A549 (cell line): ENCODE measurements around the gene CREB5. TPM values are rescaled to one million over a fixed set of nuclear protein-coding genes. Genes with fewer than 3 reads are reported as not detected.

ENCODE experiments used
- ATAC-seq, 2 experiments: fragments of 200-7000 bp in 1 of 2; fragments of >200 bp in 1 of 2; cut with Nextera tagmentation in 1 of 2; cut with Tn5 transposase in 1 of 2; 3 replicates each; pipeline versions ENCODE4 v1.8.0 to v1.9.1; 2018 to 2020; ENCODE audit warnings: mild to moderate bottlenecking in 1 of 2, moderate library complexity in 1 of 2
- CTCF ChIA-PET: fragments of 300-600 bp; sonication (Branson Sonifier 250); formaldehyde crosslinking; extraction: SDS; loops from one replicate; lab custom pipeline; 2021; ENCODE audit warnings: antibody characterized with exemption, inconsistent platforms; lab: Yijun Ruan, JAX
- POLR2A ChIA-PET: fragments of 350-600 bp; formaldehyde crosslinking; extraction: SDS; loops from one replicate; lab custom pipeline; 2021; ENCODE audit warnings: antibody characterized with exemption, inconsistent platforms; lab: Yijun Ruan, JAX
- DNase-seq, 2 experiments: peaks; one replicate each; pipeline versions ENCODE4 v3.0.0 to v3.0.0-alpha.2; 2011 to 2016; ENCODE audit warnings: low read depth in 1 of 2, low spot score in 1 of 2
- FAIRE-seq: peaks from 2 replicates; lab custom pipeline; 2011; peaks lifted over from hg19 to GRCh38; lab: Jason Lieb, UNC
- H3K27ac ChIP-seq, 2 experiments: fragments of >200 bp; sonication (Bioruptor Twin); formaldehyde crosslinking; 3 replicates each; pipeline ENCODE4 v1.5.1; 2016 to 2017
- H3K4me1 ChIP-seq: fragments of >200 bp; sonication (Bioruptor Twin); formaldehyde crosslinking; 3 replicates; pipeline ENCODE4 v1.6.1; 2016
- H3K4me2 ChIP-seq: fragments of >200 bp; sonication (Bioruptor Twin); formaldehyde crosslinking; 3 replicates; pipeline ENCODE4 v1.6.1; 2016
- H3K4me3 ChIP-seq: fragments of >200 bp; sonication (Bioruptor Twin); formaldehyde crosslinking; 3 replicates; pipeline ENCODE4 v1.5.1; 2016
- H3K9me3 ChIP-seq: fragments of >200 bp; sonication (Bioruptor Twin); formaldehyde crosslinking; 3 replicates; pipeline ENCODE4 v1.6.1; 2016
- BHLHE40 ChIP-seq: IDR thresholded peaks from 2 replicates; pipeline ENCODE4 v1.6.1; 2012; ENCODE audit warnings: low read depth, low read length, inconsistent platforms
- CBX8 ChIP-seq: fragments of 200-600 bp; sonication (generic); IDR thresholded peaks from 2 replicates; pipeline ENCODE4 v1.6.1; 2016
- CEBPB ChIP-seq, 2 experiments: fragments of >200 bp in 1 of 2; sonication (Bioruptor Twin) in 1 of 2; formaldehyde crosslinking in 1 of 2; IDR thresholded peaks; 2 replicates each; pipeline ENCODE4 v1.6.1; 2012 to 2016
- CHD2 ChIP-seq: fragments of 150-350 bp; IDR thresholded peaks from 2 replicates; pipeline ENCODE4 v1.6.1; 2014; ENCODE audit warnings: low read length; ENCODE audit not compliant: partially characterized antibody
- EHF ChIP-seq: fragments of 250-450 bp; sonication (Bioruptor Pico); IDR thresholded peaks from 2 replicates; pipeline ENCODE4 v1.5.0; 2020; ENCODE audit warnings: mild to moderate bottlenecking
- EP300 ChIP-seq, 2 experiments: fragments of >200 bp; sonication (Bioruptor Twin); formaldehyde crosslinking; IDR thresholded peaks; 2 replicates in 1 of 2; 3 replicates in 1 of 2; pipeline ENCODE4 v1.6.1; 2016 to 2017
- FOSB ChIP-seq: fragments of 250-450 bp; sonication (Bioruptor Pico); IDR thresholded peaks from 2 replicates; pipeline ENCODE4 v1.5.0; 2020; ENCODE audit warnings: mild to moderate bottlenecking, moderate library complexity
- HEYL ChIP-seq: fragments of 250-450 bp; sonication (Bioruptor Pico); IDR thresholded peaks from 2 replicates; pipeline ENCODE4 v1.8.0; 2021; ENCODE audit warnings: mild to moderate bottlenecking, moderate library complexity
- HOXB13 ChIP-seq: fragments of 250-450 bp; sonication (Bioruptor Pico); IDR thresholded peaks from 2 replicates; pipeline ENCODE4 v1.5.0; 2020; ENCODE audit warnings: low read depth, mild to moderate bottlenecking, moderate library complexity
- JUN ChIP-seq, 2 experiments: fragments of >200 bp; sonication (Bioruptor Twin); formaldehyde crosslinking; IDR thresholded peaks; 2 replicates in 1 of 2; 3 replicates in 1 of 2; pipeline ENCODE4 v1.6.1; 2016 to 2017
- JUNB ChIP-seq: fragments of >200 bp; sonication (Bioruptor Twin); formaldehyde crosslinking; IDR thresholded peaks from 2 replicates; pipeline ENCODE4 v1.6.1; 2016
- KDM1A ChIP-seq: fragments of 200-600 bp; sonication (generic); IDR thresholded peaks from 2 replicates; pipeline ENCODE4 v1.6.1; 2016; ENCODE audit warnings: low read depth, mild to moderate bottlenecking
- KDM5A ChIP-seq: fragments of 200-600 bp; sonication (generic); IDR thresholded peaks from 2 replicates; pipeline ENCODE4 v1.6.1; 2016; ENCODE audit warnings: antibody characterized with exemption, mild to moderate bottlenecking
- MAFK ChIP-seq: fragments of 450-650 bp; IDR thresholded peaks from 2 replicates; pipeline ENCODE4 v1.6.1; 2014; ENCODE audit not compliant: partially characterized antibody
- NFE2L2 ChIP-seq: fragments of 150-350 bp; conservative IDR thresholded peaks from 2 replicates; pipeline ENCODE4 v1.6.1; 2014; ENCODE audit warnings: low read length
- RCOR1 ChIP-seq: fragments of 150-350 bp; IDR thresholded peaks from 2 replicates; pipeline ENCODE4 v1.6.1; 2014; ENCODE audit warnings: antibody characterized with exemption, low read length, low read depth
- RFX5 ChIP-seq: fragments of 450-650 bp; IDR thresholded peaks from 2 replicates; pipeline ENCODE4 v1.7.1; 2014; ENCODE audit warnings: antibody characterized with exemption, mild to moderate bottlenecking, moderate library complexity
- SREBF2 ChIP-seq: fragments of 450-650 bp; IDR thresholded peaks from 2 replicates; pipeline ENCODE4 v1.6.1; 2014; ENCODE audit warnings: mild to moderate bottlenecking, moderate library complexity
- TP53 ChIP-seq: fragments of 250-450 bp; sonication (Bioruptor Pico); IDR thresholded peaks from 2 replicates; pipeline ENCODE4 v1.5.0; 2021; ENCODE audit warnings: mild to moderate bottlenecking, moderate library complexity
- ZC3H11A ChIP-seq: fragments of 450-650 bp; IDR thresholded peaks from 2 replicates; pipeline ENCODE4 v1.6.1; 2014; ENCODE audit warnings: antibody characterized with exemption, mild to moderate bottlenecking
- WGBS: methylation state at CpG from one replicate; pipeline ENCODE4 v1.1.6; 2017; ENCODE audit errors: missing lambda C conversion rate; 5-methylcytosine and 5-hydroxymethylcytosine counted together
- polyA plus RNA-seq, 4 experiments: library from polyadenylated mRNA; depleted of rRNA in 3 of 4; stranded (reverse); fragments of >200 nt; fragmentation: RNase III in 1 of 4; extraction: RNeasy Plus Mini Kit Qiagen cat#74134 plus additional on column Dnase treatment in 1 of 4; gene quantifications; 2 replicates in 3 of 4; 3 replicates in 1 of 4; pipeline ENCODE4 v1.2.3, GENCODE V29; 2011 to 2017
- TF ChIP-seq, protein P1 (sequence below): IDR thresholded peaks from 2 replicates; pipeline ENCODE4 v1.6.1; 2012; ENCODE audit warnings: low read depth, borderline replicate concordance
- TF ChIP-seq, protein P2 (sequence below): fragments of >200 bp; sonication (Bioruptor Twin); formaldehyde crosslinking; IDR thresholded peaks from 3 replicates; pipeline ENCODE4 v1.5.1; 2016
- TF ChIP-seq, protein P3 (sequence below): fragments of >200 bp; sonication (Bioruptor Twin); formaldehyde crosslinking; IDR thresholded peaks from 2 replicates; pipeline ENCODE4 v1.6.1; 2016
- TF ChIP-seq, protein P4 (sequence below): fragments of >200 bp; sonication (Bioruptor Twin); formaldehyde crosslinking; IDR thresholded peaks from 3 replicates; pipeline ENCODE4 v1.6.1; 2016
- TF ChIP-seq, protein P5 (sequence below): fragments of 250-450 bp; sonication (Bioruptor Pico); IDR thresholded peaks from 2 replicates; pipeline ENCODE4 v1.5.0; 2021; ENCODE audit warnings: mild to moderate bottlenecking, moderate library complexity, borderline replicate concordance
- TF ChIP-seq, protein P6 (sequence below): fragments of 450-650 bp; IDR thresholded peaks from 2 replicates; pipeline ENCODE4 v1.6.1; 2014; ENCODE audit warnings: antibody characterized with exemption

The CREB5 gene
- polyA plus RNA-seq, 2 of the 4 experiments (the other 2 are of a cell fraction): 0.61 to 1.5 TPM

DNA sequence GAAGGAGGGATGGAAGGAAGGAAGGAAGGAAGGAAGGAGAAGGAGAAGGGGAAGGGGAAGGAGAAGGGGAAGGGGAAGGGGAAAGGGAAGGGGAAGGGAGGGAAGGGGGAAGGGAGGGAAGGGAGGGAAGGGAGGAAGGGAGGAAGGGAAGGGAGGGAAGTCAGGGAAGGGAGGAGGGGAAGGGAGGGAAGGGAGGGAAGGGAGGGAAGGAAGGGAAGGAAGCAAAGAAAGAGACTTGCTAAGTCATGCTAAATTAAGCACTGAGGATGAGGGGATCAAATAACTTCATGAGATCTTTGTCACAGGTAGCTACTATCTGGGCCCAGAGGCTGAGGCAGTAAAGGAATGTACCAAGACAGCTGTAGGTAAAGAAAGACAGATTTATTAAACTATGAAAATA, 429.4 kb downstream of the CREB5 start:
- ChIA-PET POLR2A (no interaction called here), CTCF (no interaction called here)
- no peak for FAIRE-seq
- no peak overlapping the region for H3K27ac ChIP-seq
- TF ChIP-seq CEBPB (IDR thresholded peaks at IDR 0.05): no peak
- TF ChIP-seq EP300 (IDR thresholded peaks at IDR 0.05): no peak
- no peak for TF ChIP-seq ZC3H11A
- TF ChIP-seq, protein P1, sequence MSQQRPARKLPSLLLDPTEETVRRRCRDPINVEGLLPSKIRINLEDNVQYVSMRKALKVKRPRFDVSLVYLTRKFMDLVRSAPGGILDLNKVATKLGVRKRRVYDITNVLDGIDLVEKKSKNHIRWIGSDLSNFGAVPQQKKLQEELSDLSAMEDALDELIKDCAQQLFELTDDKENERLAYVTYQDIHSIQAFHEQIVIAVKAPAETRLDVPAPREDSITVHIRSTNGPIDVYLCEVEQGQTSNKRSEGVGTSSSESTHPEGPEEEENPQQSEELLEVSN: no peak
- TF ChIP-seq, protein P2, sequence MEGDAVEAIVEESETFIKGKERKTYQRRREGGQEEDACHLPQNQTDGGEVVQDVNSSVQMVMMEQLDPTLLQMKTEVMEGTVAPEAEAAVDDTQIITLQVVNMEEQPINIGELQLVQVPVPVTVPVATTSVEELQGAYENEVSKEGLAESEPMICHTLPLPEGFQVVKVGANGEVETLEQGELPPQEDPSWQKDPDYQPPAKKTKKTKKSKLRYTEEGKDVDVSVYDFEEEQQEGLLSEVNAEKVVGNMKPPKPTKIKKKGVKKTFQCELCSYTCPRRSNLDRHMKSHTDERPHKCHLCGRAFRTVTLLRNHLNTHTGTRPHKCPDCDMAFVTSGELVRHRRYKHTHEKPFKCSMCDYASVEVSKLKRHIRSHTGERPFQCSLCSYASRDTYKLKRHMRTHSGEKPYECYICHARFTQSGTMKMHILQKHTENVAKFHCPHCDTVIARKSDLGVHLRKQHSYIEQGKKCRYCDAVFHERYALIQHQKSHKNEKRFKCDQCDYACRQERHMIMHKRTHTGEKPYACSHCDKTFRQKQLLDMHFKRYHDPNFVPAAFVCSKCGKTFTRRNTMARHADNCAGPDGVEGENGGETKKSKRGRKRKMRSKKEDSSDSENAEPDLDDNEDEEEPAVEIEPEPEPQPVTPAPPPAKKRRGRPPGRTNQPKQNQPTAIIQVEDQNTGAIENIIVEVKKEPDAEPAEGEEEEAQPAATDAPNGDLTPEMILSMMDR: no peak
- no peak for TF ChIP-seq RCOR1
- no peak for TF ChIP-seq CBX8
- TF ChIP-seq, protein P3, sequence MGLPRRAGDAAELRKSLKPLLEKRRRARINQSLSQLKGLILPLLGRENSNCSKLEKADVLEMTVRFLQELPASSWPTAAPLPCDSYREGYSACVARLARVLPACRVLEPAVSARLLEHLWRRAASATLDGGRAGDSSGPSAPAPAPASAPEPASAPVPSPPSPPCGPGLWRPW: no peak
- TF ChIP-seq, all 56 proteins: peak for 0
- ATAC-seq: no peak
- Histone ChIP-seq H3K4me3 (no peak overlapping the region), H3K4me2 (no peak overlapping the region), H3K9me3 (no peaks in the 10 kb centered on the region), H3K4me1 (no peaks in the 10 kb centered on the region)
- no peak for DNase-seq

DNA sequence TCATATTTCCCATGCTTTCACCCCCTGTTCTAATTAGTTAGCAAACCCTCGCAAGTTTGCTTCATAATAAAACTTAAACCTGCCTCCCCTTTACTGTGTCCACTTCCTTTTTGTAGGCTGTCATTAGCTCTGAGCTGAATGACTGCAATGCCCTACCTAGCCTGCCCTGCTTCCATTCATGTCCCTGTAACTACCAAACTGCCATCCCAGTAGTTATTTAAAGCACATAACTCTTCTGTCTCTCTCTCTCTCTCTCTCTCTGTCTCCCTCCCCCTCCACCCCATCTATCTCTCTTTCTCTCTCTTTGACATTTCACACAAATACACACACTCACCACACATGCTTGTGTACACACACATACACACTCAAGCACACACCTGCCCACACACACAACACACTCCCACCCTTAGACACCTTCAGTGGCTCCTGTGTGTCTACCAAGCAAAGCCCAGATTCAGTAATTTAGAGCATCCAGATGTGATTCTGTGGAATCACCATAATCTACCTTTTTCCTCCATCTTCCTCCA, 430.5 kb downstream of the CREB5 start:
- DNase-seq (no peak), ATAC-seq (no peak), FAIRE-seq (no peak)
- Histone ChIP-seq H3K27ac (no peak overlapping the region), H3K4me2 (no peak overlapping the region), H3K4me1 (no peaks in the 10 kb centered on the region), H3K9me3 (no peaks in the 10 kb centered on the region), H3K4me3 (no peak overlapping the region)
- POLR2A ChIA-PET: no interaction called here
- CTCF ChIA-PET: interaction anchor here (1.3 kb wide), 1 partner anchor 114 kb away, joined by 3 read pairs; no protein-coding TSS in a partner anchor
- WGBS: 62% methylated on average over 1 of the region's 1 CpG
- no peak for TF ChIP-seq CBX8
- no peak for TF ChIP-seq FOSB (CRISPR knock-in tag)
- TF ChIP-seq HEYL (CRISPR knock-in tag): no peak
- TF ChIP-seq, protein P4, sequence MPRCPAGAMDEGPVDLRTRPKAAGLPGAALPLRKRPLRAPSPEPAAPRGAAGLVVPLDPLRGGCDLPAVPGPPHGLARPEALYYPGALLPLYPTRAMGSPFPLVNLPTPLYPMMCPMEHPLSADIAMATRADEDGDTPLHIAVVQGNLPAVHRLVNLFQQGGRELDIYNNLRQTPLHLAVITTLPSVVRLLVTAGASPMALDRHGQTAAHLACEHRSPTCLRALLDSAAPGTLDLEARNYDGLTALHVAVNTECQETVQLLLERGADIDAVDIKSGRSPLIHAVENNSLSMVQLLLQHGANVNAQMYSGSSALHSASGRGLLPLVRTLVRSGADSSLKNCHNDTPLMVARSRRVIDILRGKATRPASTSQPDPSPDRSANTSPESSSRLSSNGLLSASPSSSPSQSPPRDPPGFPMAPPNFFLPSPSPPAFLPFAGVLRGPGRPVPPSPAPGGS: no peak
- TF ChIP-seq HOXB13 (CRISPR knock-in tag): no peak
- no peak for TF ChIP-seq TP53 (CRISPR knock-in tag)
- no peak for TF ChIP-seq RFX5
- TF ChIP-seq, protein P5, sequence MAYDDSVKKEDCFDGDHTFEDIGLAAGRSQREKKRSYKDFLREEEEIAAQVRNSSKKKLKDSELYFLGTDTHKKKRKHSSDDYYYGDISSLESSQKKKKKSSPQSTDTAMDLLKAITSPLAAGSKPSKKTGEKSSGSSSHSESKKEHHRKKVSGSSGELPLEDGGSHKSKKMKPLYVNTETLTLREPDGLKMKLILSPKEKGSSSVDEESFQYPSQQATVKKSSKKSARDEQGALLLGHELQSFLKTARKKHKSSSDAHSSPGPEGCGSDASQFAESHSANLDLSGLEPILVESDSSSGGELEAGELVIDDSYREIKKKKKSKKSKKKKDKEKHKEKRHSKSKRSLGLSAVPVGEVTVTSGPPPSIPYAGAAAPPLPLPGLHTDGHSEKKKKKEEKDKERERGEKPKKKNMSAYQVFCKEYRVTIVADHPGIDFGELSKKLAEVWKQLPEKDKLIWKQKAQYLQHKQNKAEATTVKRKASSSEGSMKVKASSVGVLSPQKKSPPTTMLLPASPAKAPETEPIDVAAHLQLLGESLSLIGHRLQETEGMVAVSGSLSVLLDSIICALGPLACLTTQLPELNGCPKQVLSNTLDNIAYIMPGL (CRISPR knock-in tag): no peak
- TF ChIP-seq EP300 (IDR thresholded peaks at IDR 0.05): no peak

DNA sequence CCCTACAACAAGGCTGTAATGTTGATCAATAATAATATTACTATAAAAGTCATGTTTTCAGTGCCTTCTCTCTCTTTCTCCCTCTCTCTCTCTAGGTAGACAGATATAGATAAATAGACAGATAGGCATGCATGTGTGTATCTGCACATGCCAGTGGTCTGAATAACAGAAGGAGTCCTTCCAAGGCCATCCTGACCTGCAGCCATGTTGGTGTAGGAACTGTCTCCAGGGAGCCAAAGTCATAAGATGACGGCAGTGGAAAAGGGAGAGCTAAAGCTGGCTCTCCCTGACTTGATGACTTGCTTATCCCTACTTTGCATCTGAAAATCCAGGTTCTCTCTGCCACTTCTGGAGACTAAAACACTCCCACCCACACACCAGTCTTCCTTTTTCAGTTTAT, 432.8 kb downstream of the CREB5 start:
- Histone ChIP-seq H3K27ac (no peak overlapping the region), H3K4me1 (no peaks in the 10 kb centered on the region), H3K4me2 (no peak overlapping the region), H3K4me3 (no peak overlapping the region), H3K9me3 (no peaks in the 10 kb centered on the region)
- ChIA-PET CTCF (interaction anchor here (1.5 kb wide), 3 partner anchors 9 to 21 kb away, joined by 3 to 6 read pairs (median 4); no protein-coding TSS in a partner anchor), POLR2A (no interaction called here)
- DNase-seq: no peak
- no peak for FAIRE-seq
- no peak for ATAC-seq
- WGBS: 40% methylated on average over 1 of the region's 1 CpG
- TF ChIP-seq SREBF2 (no peak), BHLHE40 (no peak), KDM5A (no peak), MAFK (no peak), JUN (IDR thresholded peaks at IDR 0.05) (no peak), KDM1A (no peak), EHF (CRISPR knock-in tag) (no peak), HOXB13 (CRISPR knock-in tag) (no peak), NFE2L2 (no peak), CHD2 (no peak), JUNB (no peak)
- TF ChIP-seq, protein P6, sequence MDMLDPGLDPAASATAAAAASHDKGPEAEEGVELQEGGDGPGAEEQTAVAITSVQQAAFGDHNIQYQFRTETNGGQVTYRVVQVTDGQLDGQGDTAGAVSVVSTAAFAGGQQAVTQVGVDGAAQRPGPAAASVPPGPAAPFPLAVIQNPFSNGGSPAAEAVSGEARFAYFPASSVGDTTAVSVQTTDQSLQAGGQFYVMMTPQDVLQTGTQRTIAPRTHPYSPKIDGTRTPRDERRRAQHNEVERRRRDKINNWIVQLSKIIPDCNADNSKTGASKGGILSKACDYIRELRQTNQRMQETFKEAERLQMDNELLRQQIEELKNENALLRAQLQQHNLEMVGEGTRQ: no peak
